HG02763 (cell line): ENCODE measurements around the gene ANKRD36.
"Not testable (repeated sequence)": the region's sequence is repeated elsewhere in the genome, so short reads cannot be mapped to it uniquely, and the experiment has no call there.

ENCODE experiments used
- ATAC-seq: cut with Tn5 transposase; IDR thresholded peaks from one replicate; pipeline ENCODE4 v1.9.1; 2021; ENCODE audit warnings: mild to moderate bottlenecking, moderate library complexity; ENCODE audit not compliant: unreplicated experiment

Gene ANKRD36

DNA sequence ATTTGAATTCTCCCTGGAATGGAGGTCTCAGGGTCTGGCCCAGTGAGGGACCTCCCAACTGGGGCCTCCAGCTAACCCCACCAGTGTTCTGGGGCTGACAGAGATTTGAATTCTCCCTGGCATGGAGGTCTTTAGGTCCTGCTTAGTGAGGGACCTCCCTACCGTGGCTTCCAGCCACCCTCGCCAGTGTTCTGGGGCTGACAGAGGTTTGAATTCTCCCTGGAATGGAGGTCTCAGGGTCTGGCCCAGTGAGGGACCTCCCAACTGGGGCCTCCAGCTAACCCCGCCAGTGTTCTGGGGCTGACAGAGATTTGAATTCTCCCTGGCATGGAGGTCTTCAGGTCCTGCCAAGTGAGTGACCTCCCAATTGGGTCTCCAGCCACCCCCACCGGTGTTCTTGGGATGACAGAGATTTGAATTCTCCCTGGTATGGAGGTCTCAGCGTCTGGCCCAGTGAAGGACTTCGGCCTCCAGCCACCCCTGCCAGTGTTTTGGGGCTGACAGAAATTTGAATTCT lies 155.2 kb downstream of the ANKRD36 start:
- ATAC-seq, result not testable (repeated sequence)

DNA sequence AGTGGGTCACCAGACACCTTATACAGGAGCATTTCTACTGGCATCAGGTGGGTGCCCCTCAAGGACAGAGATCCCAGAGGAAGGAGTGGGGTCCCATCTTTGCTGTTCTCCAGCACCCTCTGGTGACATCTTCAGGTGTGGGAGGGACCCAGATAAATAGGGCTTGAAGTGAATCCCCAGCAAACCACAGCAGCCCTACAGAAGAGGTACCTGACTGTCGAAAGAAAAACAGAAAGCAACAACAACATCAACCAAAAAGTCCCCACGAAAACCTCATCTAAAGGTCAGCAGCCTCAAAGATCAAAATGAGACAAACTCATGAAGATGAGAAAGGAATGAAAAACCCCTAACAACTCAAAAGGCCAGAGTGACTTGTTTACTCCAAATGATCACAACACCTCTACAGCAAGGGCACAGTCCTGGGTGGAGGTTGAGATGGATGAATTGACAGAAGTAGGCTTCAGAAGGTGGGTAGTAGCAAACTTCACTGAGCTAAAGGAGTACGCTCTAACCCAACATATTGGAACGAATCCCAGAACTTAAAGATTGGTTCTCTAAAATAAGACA lies 163.4 kb downstream of the ANKRD36 start:
- not testable (repeated sequence) for ATAC-seq

DNA sequence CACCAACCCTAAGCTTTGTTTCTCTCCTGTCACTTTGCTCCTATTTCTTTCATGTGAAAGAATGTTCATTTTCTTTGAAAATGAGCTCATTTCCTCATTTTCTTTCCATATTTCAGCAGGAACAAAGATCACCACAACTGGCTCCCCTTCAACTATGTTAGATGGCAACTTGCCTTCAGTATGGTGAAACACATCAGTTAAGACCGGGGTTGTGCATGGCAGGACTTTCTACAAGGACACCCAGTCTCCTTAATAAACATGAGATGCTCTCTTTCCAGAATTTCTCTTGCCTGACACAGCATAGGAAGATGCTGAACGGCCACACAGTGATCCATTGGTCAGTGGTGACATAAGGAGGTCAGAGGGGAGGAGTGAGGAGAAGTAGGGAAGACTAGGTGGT lies 172.2 kb downstream of the ANKRD36 start:
- not testable (repeated sequence) for ATAC-seq

DNA sequence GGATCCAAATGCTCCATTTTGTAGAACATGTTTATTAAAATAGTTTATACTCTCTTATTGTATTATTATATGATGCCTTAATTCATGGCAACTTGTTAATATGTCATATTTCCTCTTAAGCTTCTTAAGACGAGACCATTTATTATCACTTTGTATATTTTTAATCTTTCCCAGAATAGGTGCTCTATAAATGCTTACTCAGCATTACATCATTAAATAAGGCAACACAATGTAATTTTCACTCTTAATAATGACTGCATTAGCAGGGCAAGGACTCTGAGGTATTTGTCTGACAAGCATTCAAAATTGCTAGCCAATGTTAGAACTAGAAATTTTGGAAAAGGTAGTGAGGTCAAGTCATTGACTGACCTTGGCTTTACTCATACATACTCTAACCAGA lies 180.7 kb downstream of the ANKRD36 start:
- not testable (repeated sequence) for ATAC-seq
